HG03460 (cell line): Measurements from ENCODE around the gene LTBP2.

Experiments used
- ATAC-seq: cut with Tn5 transposase; IDR thresholded peaks from one replicate; pipeline ENCODE4 v1.9.1; 2021; ENCODE audit not compliant: unreplicated experiment

Gene LTBP2

DNA sequence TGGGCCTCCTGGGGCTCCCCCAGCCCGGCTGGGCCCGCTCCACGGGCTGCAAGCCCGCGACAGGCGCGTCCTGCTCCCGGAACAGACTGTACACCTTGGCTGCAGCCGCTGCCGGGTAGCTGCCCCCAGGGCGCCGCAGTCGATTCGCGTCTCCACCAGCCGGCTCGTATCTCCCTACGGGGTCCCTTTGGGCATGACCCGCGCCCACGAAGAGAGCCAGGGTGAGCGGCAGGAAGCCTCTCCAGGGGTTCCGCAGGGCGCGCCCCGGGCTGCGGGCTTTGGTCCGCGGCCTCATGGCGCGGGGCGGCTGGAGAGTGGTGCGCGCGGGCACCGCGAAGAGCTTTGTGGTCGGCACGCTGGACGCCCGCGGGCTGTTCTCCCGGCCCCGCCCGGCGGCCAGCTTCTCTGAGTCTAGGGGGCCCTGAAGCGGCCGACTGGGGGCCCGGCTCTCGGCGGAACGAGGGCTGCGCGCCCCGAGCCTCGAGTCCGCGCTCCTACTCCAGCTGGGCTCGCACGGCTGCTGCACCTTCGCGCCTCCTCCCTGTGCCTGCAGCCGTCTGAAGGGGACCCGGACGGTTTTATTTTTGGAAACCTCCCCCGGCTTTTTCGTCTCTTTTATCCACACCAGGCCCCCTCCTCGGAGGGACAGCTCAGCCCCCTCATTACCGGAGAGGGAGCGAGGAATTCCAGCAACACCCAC lies at the start of gene LTBP2:
LTBP2 (minus strand) TSS at position 588 of the 700 bp plus-strand sequence; CDS start at position 295, 293 bp downstream.
- no peak for ATAC-seq

DNA sequence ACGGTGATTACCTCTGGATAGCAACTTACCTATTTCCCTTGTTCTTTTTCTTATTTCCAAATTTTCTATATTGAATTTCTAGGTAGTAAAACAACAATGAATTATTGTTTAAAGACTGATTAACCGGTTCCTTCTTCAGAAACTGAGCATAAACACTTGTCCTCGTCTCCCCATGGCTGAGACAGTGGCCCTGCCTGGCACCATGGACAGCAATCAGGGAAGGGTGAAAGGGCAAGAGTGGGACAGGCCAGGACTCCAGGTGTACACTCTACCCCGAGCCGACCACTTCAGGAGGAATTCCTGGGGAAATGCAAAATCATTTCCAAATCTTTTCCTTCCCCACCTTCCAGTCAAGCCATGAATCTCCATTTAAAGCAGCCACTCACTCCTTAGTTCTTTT lies 48.8 kb upstream of the LTBP2 start:
- ATAC-seq, result no peak

DNA sequence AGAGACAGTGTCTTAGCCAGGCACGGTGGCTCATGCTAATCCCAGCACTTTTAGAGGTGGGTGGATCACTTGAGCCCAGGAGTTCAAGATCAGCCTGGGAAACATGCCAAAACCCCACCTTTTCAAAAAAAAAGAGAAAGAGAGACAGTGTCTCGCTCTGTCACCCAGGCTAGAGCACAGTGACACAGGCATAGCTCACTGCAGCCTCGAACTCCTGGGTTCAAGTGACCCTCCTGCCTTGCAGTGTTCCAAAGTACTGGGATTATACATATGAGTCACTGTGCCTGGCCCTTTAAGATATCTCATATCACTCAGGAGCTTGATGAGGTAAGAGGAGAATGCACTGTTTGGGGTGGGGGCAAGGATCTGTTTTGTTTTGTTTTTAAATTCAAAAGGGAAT lies 48.1 kb upstream of the LTBP2 start:
- no peak for ATAC-seq

DNA sequence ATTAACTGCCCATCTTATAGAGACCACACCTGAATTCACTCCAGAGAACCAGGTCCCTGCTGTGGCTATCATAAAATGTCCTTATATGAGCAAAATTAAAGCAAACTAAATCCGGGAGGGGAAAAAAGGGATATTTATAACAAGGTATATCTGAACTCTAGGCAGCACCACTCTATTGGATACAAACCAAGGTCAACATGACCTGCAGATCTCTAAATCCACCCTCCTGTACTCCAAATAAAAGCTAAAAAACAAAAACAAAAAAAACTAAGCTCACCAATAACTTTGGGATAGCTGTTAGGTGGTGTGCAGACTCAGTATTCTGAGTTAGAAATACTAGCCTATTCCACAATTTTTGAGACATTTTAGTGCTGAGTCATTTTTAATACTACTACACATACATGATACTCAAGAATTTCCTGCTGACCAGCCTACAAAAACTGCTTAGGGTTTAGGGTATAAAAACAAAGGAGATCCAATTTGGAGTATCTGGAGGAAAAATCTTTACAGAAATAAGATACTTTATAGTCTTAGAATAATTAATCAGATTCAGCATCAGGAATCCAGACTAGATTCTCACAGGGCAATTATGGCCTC lies 46.6 kb upstream of the LTBP2 start:
- no peak for ATAC-seq

DNA sequence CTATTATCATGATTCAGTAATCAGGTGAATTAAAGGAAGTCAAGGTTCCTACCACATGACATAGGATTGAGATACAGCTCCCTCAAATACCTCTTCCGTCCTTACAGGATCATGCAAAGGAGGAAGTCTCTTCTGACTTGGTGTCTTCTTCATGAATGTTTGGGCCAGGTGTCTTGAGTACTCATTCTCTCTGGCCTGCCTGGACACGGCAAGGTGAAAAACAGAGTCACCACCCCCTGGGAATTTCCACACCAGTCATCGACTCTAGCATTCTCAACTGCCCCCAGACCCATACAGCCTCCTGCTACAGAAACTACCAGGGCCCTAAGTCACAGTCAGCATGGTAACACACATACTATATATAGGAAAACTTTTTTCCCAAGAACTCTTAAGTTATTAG lies 44.9 kb upstream of the LTBP2 start:
- no peak for ATAC-seq

DNA sequence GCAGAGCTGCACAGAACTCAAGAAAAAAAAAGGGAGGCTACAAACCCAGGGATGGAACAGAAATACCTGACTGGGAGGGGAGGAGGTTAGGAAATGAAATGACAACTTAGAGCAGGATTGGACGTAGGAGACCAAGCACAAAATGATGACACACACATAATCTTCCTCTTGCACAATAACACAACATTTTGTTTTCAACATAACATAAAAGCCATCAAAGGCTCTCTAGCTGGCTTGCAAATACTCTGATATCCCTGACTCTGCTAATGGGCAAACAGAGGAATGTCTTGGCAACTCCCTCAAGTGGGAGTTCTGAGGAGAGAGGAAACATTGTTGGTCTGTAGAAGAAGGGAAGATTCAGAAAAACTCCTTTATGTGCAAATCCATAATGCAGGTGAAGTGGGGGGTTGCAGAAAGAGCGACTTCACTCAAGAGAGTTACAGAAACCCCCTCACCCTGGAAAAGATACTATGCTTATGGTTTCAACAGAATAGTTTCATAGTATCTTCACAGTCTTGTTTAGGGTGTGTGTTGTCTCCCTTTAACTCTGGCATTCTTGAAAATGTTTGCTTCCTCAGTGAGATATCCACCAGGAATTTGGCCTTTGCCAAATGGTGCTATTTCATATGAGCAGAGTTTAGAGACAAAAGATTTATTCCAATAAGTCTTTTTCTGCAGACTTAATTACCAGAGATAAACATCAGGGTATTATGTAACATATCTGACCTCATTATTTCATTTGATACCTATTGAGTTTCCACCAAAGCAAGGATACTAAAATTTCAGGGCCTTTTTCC lies 43.8 kb upstream of the LTBP2 start:
- ATAC-seq, result no peak

DNA sequence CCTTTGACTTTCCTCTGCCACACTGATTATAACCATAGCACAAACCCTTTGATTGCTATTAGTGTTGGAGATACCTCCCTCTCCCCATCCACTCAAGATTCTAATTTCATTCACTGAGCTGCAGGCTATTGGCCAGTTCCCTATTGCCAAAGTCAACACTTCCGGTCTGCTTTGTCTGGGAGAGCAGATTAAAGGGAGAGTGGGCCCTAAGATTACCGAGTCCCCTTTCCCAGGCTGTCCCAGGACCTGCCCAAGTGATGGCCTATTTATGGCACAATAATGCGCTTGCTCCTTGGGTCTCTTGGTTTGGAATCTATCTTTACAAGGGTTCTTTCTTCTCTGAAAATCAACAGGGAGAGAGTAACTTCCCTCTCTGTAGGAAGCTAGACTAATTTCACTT lies 42.9 kb upstream of the LTBP2 start:
- no peak for ATAC-seq

DNA sequence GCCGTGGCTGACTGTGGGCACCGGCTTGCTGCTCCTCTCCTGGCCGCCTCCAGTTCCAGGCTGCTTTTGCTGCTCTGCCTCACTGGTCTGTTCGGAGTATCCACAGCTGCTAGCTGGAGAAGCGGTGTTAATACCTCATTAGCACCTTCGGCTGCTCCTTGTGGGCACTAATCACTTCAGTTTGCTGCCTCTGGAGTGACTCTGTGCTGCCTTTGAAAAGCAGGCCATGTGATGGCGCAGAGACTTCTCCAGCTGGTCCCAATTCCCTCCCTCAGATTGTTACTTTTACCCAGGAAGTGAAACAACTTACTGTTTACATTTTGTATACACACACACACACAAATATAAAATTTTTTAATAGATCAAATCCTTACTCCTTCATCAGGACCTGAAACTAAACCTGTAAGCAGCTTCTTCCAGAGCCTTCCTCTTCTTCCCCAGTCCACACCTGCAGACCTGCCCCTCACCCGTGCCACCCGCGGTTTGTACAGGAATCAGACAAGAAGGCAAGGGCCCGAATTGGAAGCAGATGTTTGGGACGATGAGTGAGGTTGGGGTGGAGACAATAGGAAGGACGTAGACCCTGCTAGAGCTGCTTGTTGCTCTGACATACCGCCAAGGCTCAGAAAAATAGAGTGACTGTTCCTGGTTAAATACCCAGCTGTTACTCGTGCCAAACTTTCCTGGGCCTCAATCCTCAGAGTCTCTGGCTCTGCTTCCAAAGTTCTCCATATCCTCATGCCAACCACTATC lies 41.5 kb upstream of the LTBP2 start:
- no peak for ATAC-seq

DNA sequence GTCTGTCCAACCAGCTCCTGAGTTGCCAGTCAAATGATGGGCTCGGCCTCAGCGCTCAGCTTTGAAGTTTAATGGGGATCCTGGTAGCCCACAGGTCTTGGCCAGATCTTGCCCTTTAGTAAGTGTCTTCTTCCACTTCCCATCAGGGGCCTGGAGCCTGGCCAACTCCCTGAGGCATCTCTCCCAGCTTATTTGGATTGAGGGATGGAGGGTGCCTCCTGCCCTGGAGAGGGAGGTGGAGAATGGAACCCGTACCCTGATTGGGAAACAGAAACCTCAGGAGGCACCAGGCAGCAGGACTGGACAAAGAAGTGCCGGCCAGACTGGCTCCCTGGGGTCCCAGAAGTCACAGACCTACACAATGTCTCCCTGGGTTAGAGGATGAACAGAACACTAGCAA lies 40.5 kb upstream of the LTBP2 start:
- no peak for ATAC-seq

DNA sequence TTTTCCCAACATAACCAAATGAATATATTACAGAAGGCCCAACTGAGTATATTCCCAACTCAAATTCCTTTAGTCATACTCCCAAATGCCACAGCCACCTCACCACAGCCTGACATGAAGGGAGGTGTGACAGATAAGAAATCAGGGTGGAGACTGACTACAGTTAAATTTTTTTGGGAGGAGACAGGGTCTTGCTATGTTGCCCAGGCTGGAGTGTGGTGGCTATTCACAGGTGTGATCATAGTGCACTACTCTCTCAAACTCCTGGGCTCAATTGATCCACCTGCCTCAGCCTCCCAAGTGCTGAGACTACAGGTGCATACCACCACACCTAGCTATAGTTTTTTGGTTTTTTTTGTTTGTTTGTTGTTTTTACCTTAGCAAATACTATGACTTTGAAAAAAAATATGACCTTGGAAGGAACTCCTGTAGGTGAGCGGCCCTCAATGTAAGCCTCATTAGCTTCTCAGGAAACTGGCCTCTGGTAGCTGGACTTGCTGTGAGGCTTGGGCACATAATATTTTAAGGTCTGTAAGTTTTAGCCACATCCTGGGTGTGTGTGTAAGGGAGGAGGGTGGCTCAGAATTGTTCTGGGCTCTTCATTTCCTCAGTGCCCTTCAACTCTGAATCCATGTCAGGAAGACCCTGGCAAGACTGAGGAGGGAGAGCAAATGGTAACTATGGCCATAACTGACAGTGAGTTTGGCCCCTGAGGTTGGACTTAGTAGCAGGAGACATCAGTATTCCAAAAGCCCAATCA lies 39.1 kb upstream of the LTBP2 start:
- no peak for ATAC-seq

DNA sequence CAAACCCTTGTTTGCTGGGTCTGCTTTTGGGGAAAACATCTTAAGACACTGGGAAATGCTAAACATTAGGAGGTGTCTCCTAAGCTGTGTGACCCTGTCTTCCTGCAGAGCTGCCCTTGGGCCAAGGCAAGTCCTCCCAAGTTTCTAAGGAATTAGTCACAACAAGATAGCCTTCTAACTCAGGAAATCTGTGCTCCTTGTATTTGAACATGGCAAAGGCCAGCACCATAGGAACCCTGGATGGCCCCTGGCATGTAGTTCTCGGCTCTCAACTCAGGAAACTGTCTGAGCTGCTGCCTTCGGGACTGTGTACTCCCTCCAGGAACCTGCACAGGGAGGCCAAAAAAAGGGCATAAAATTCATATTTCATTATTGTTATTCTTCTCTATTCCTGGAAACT lies 37.6 kb upstream of the LTBP2 start:
- ATAC-seq, result no peak

DNA sequence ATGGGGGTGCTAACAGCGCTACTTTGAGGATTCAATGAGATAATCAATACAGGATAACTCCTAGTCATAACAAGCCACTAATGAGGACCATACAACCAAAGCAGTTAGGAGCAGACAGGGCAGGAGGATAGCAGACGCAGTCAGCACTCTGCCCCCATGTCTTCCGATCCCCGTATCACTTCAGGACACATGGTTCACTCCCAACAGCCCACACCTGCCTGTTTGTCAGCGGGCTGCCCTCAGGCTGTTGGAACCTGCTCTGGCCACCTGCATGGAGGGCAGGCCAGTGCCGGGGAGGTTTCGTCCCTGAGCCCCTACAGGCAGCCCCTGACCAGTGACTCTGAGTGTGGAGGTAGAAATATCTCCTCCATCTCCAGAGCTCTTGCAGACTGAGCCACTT lies 37.1 kb upstream of the LTBP2 start:
- no peak for ATAC-seq

DNA sequence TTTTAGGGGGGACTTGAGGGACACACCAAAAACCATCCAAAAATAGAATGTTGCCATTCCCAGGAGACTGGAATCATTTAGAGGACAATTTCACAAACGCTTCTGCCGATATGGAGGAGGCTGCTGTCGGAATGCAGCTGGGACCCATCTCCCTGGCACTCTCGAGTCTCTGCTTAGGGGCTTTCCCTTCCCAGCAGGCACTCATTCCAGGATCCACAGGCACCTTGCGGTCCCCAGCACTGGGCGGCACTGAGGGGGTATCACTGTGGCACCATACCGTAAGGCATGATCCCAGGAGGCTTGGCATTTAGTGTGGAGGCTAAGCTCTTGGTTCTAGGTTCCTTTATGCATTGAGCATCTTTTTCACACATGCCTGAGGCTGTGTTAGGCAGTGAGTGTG lies 36.6 kb upstream of the LTBP2 start:
- ATAC-seq, result no peak

DNA sequence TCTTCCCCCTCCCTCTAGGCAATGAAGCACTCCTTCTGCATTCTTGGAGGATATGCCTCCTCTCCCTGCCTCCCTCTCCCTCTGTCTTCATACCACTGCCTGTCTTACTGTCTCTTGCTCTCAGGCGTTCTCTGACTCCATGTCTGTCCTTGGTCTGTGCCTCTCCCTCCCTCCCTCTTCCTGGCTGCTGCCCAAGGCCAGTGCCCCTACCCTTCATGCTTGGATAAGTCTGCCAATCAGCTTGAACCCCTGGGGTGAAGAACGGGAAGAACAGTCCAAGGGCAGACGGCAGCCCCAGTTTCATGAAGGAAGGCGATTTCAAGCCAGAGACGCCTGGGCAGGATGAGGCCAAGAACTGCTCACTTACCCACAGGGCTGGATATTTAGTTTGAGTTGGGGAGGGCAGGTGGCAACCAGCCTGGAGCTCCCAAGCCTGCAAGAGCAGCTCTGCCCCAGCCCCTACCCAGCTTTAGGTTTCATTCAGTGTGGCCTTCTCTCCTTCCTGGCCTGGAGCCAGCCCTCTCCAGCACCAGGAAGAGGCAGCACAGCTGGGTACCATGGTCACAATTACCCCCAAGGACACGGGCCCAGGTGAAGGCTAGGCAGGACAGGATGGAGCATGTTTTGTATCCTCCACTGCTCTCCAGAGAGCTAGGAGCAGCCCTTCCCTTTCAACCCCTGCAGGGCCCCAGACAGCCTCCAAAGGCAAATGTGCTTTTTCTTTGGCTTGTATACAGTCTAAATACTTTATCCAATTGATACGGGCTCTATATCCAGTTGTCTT lies 35.8 kb upstream of the LTBP2 start:
- no peak for ATAC-seq

DNA sequence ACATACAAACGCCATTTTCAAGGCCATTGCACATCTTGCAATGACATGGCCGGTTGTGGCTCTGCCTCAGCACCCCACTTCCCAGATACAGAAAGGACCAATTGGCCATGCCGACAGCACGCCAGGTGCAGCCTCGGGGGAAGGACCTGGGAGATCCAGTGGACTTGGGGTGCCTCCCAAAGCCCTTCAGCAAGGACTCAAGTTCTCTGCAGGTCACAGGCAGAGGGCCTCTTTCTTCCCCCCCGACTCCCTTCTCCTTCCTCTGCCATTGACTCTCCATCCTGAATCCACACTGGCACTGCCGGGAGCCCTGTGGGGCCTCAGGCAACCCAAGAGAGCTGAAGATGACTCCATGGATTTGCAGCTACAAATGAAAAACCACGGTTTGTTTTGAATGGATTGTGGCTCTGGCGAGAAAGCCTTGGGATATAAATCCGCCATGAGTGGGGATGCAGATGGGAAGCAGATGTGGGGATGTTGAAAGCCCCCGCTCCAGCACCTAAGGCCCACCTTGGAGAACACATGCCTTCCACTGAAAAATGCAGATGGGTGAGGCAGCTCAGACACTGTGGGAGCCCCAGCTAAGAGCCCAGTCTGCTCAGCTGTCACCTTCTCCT lies 35.1 kb upstream of the LTBP2 start:
- ATAC-seq, result no peak

DNA sequence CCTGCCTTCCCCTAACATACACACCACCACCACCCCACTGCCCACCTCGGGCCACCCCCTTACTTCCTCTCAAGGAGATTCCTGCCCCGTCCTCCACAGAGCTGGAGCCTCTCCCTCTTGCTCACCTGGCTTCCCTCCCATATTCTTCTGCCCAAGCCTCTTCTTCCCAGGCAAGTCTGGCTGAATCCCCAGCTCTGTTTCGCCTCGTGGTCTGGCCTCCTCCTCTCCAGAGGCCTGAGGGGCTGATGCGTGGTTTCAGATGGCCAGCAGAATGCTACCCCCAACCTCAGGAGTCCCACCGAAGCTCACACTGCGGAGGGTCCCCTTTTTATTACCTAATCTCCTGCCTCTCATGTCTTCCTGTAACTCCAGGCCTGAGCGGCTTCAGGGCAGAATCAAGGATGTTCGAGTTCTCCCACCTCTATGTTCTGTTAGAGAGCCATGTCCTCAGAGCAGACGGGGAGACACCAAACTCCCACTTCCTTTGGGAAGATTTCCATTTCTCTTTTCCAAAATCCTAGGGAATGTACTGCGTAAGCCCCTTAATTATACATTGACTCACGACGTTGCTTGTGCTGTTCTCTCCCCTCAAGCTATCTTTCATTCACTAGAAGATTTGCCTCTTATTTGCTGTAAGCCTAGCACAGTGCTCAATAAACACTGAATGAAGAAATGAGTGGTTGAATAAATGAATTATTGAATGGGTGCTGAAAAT lies 33.9 kb upstream of the LTBP2 start:
- no peak for ATAC-seq

DNA sequence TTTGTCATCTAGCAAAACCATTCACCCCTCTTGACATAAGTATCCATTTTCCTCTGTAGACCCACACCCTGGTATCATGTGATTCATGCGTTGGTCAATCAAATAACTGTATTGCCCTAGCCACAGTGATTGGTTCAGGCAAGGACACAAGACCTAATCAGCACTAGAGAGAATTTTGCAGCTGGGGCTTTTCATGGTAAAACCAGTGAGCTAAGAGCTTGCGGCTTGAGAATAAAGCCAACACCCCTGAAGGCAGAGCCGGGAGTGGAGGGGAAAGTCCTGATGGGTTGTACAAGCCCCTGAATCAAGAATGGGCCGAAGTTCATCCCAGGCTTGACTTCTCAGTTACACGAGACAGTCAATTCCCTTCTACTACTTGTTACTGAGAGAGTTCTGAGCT lies 33.2 kb upstream of the LTBP2 start:
- ATAC-seq, result no peak

DNA sequence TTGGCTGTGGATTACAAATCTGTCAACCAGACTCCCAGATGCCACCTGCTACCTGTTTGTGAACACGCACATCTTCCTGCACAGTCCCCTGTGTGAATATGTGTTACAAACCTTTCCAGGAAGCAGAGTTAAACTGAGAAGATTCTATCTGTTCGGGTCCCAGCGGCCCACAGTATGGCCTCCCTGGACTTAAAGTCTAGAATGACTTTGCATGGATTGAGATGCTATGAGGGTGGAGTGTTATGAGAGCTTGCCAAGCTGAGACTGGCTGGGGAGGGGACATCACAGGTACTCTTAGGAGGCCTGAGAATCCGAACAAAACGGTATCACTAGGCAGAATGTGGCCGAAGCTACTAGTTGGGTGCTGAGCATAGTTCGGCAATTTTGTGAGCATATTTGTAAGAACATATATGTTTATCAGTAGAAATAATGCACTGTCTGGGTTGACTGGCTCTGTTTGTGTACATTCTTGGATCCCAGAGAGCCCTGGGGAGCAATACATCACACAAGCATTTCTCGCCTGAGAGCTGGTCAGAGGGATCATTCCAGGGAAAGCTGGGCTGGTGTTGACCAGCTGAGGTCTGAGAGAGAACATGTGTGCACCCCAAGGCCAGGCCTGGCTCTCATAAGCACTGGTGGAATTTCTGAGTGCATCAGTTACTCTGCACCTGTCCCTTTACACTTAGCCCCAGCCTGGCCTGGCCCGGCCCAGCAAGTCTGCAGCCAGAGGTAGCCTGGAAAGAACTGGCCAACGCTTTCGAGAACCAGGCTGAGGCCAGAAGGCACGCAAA lies 29.8 kb upstream of the LTBP2 start:
- ATAC-seq, result no peak
